HG03558 (cell line): ENCODE data around the gene RPL7L1.
A peak's percentile ranks its signal among the peaks of the same experiment; 100 is the strongest.
"Not testable (repeated sequence)": the region's sequence is repeated elsewhere in the genome, so short reads cannot be mapped to it uniquely, and the experiment has no call there.

ENCODE experiments used
- ATAC-seq: cut with Tn5 transposase; IDR thresholded peaks from one replicate; pipeline ENCODE4 v1.9.1; 2021; ENCODE audit warnings: moderate number of reproducible peaks; ENCODE audit not compliant: unreplicated experiment; ENCODE audit errors: extremely low read depth

Gene RPL7L1

GRCh38 chr6:42879372-42880239, at the start of gene RPL7L1:
Gene RPL7L1 (plus strand): TSS chr6:42879616. CDS start chr6:42879911, 295 bp downstream.
- ATAC-seq = peak; percentile 64

GRCh38 chr6:42831237-42831636, 48.2 kb upstream of the RPL7L1 start:
- no peak for ATAC-seq

- ATAC-seq = no peak
Measured at GRCh38 chr6:42834056-42834455, 45.4 kb upstream of the RPL7L1 start.

GRCh38 chr6:42841844-42842584, 37.4 kb upstream of the RPL7L1 start:
- ATAC-seq = no peak

- no peak for ATAC-seq
Measured at GRCh38 chr6:42845327-42845694, 34.1 kb upstream of the RPL7L1 start.

GRCh38 chr6:42846505-42846904, 32.9 kb upstream of the RPL7L1 start:
- no peak for ATAC-seq

- ATAC-seq = no peak
Measured at GRCh38 chr6:42848700-42849099, 30.7 kb upstream of the RPL7L1 start.

GRCh38 chr6:42851599-42851998, 27.8 kb upstream of the RPL7L1 start:
- no peak for ATAC-seq

- no peak for ATAC-seq
Measured at GRCh38 chr6:42860036-42860435, 19.4 kb upstream of the RPL7L1 start.

- no peak for ATAC-seq
Measured at GRCh38 chr6:42860481-42860880, 18.9 kb upstream of the RPL7L1 start.

- ATAC-seq = no peak
Measured at GRCh38 chr6:42864602-42865001, 14.8 kb upstream of the RPL7L1 start.

GRCh38 chr6:42870145-42870936, 9.1 kb upstream of the RPL7L1 start:
- ATAC-seq = no peak

- ATAC-seq = no peak
Measured at GRCh38 chr6:42871711-42872110, 7.7 kb upstream of the RPL7L1 start.

GRCh38 chr6:42873313-42873712, 6.1 kb upstream of the RPL7L1 start:
- ATAC-seq = no peak

GRCh38 chr6:42877695-42878094, 1.7 kb upstream of the RPL7L1 start:
- no peak for ATAC-seq

- not testable (repeated sequence) for ATAC-seq
Measured at GRCh38 chr6:42880240-42880817, 913 bp downstream of the RPL7L1 start.

GRCh38 chr6:42880871-42881270, 1.5 kb downstream of the RPL7L1 start:
- not testable (repeated sequence) for ATAC-seq

GRCh38 chr6:42885702-42886101, 6.3 kb downstream of the RPL7L1 start:
- no peak for ATAC-seq

- not testable (repeated sequence) for ATAC-seq
Measured at GRCh38 chr6:42888201-42888600, 8.8 kb downstream of the RPL7L1 start.

- no peak for ATAC-seq
Measured at GRCh38 chr6:42889815-42890214, 10.4 kb downstream of the RPL7L1 start.
